Measurements from ENCODE around the gene HSD17B1. TPM values are rescaled to one million over a fixed set of nuclear protein-coding genes. Genes with fewer than 3 reads are reported as not detected.

The HSD17B1 gene
- total RNA-seq, 1 experiment from 2014 or later = 1.5 TPM

- TF ChIP-seq ZNF263 (CRISPR knock-in tag; IDR thresholded peaks at IDR 0.05; ENCODE audit: low read depth) = no peak
- TF ChIP-seq CBFB (CRISPR knock-in tag; IDR thresholded peaks at IDR 0.05; ENCODE audit: low read depth) = no peak
- no peak for TF ChIP-seq KAT7 (CRISPR knock-in tag; IDR thresholded peaks at IDR 0.05; ENCODE audit: borderline replicate concordance)
- no peak for TF ChIP-seq PRRX2 (CRISPR knock-in tag; IDR thresholded peaks at IDR 0.05)
- TF ChIP-seq ARID4B (CRISPR knock-in tag; IDR thresholded peaks at IDR 0.05; ENCODE audit: borderline replicate concordance) = no peak
These were observed 35.2 kb upstream of the HSD17B1 start (continued) for GRCh38 chr17:42517516-42517915.

GRCh38 chr17:42518046-42518754 is 34.5 kb upstream of the HSD17B1 start:
- ChIA-PET CTCF (interaction anchor here (0.5 to 4.1 kb wide), 85 partner anchors 9 to 624 kb away, joined by 3 to 72 read pairs (median 4); partner anchors contain the start of genes BECN1, CAVIN1, GHDC and HSPB9), POLR2A (interaction anchor here (1.4 kb wide), 1 partner anchor 9 kb away, joined by 3 read pairs; no protein-coding TSS in a partner anchor)
- ATAC-seq = no peak
- TF ChIP-seq ZNF219 (CRISPR knock-in tag; IDR thresholded peaks at IDR 0.05; ENCODE audit: borderline replicate concordance) = no peak
- no peak for TF ChIP-seq CBFB (CRISPR knock-in tag; IDR thresholded peaks at IDR 0.05; ENCODE audit: low read depth)
- TF ChIP-seq ZNF671 (CRISPR knock-in tag; IDR thresholded peaks at IDR 0.05) = no peak
- no peak for TF ChIP-seq ZNF423 (CRISPR knock-in tag; IDR thresholded peaks at IDR 0.05)
- TF ChIP-seq NFYB (CRISPR knock-in tag; conservative IDR thresholded peaks at IDR 0.05; ENCODE audit: low read depth) = no peak
- no peak for TF ChIP-seq SMAD3 (CRISPR knock-in tag; IDR thresholded peaks at IDR 0.05; ENCODE audit: borderline replicate concordance)
- TF ChIP-seq JUN (CRISPR knock-in tag; IDR thresholded peaks at IDR 0.05) = no peak
- TF ChIP-seq FOXJ3 (CRISPR knock-in tag; IDR thresholded peaks at IDR 0.05; ENCODE audit: borderline replicate concordance) = no peak
- no peak for TF ChIP-seq HMGXB4 (CRISPR knock-in tag; IDR thresholded peaks at IDR 0.05)
- no peak for TF ChIP-seq GTF2I (CRISPR knock-in tag; conservative IDR thresholded peaks at IDR 0.05)
- TF ChIP-seq ZNF138 (CRISPR knock-in tag; conservative IDR thresholded peaks at IDR 0.05) = no peak
- Mint-ChIP-seq H3K36me3 (peaks cover 9% of the 10 kb centered on the region), H3K27me3 (ENCODE audit: low read depth) (peaks cover 4% of the 10 kb centered on the region), H3K9me3 (no peaks in the 10 kb centered on the region), H3K4me3 (no peak overlapping the region), H3K4me1 (peaks cover 19% of the 10 kb centered on the region), H3K27ac (no peak overlapping the region)
- DNase-seq (ENCODE audit: low spot score) = no peak

- ATAC-seq (no peak), DNase-seq (ENCODE audit: low spot score) (no peak)
- H3K9me3 Mint-ChIP-seq = no peaks in the 10 kb centered on the region
- ChIA-PET CTCF (interaction anchor here (1.0 to 4.1 kb wide), 14 partner anchors 8 to 297 kb away, joined by 3 to 72 read pairs (median 6); partner anchors contain the start of genes MLX and PSMC3IP), POLR2A (no interaction called here)
- peaks cover 10% of the 10 kb centered on the region for H3K36me3 Mint-ChIP-seq
- H3K4me1 Mint-ChIP-seq = peaks cover 19% of the 10 kb centered on the region
- H3K4me3 Mint-ChIP-seq = no peak overlapping the region
- no peak overlapping the region for H3K27ac Mint-ChIP-seq
- peaks cover 4% of the 10 kb centered on the region for H3K27me3 Mint-ChIP-seq (ENCODE audit: low read depth)
- TF ChIP-seq GABPB1 (CRISPR knock-in tag; IDR thresholded peaks at IDR 0.05) (no peak), ZNF263 (CRISPR knock-in tag; IDR thresholded peaks at IDR 0.05; ENCODE audit: low read depth) (no peak), GTF2I (CRISPR knock-in tag; conservative IDR thresholded peaks at IDR 0.05) (no peak), ATF2 (CRISPR knock-in tag; IDR thresholded peaks at IDR 0.05; ENCODE audit: borderline replicate concordance, low read depth) (no peak), E2F1 (CRISPR knock-in tag; IDR thresholded peaks at IDR 0.05) (no peak), PREB (CRISPR knock-in tag; IDR thresholded peaks at IDR 0.05; ENCODE audit: borderline replicate concordance) (no peak), MXD4 (CRISPR knock-in tag; IDR thresholded peaks at IDR 0.05; ENCODE audit: borderline replicate concordance) (no peak), ZNF416 (CRISPR knock-in tag; IDR thresholded peaks at IDR 0.05) (no peak), ZBTB21 (CRISPR knock-in tag; IDR thresholded peaks at IDR 0.05; ENCODE audit: borderline replicate concordance) (no peak)
These were observed 33.8 kb upstream of the HSD17B1 start for GRCh38 chr17:42518755-42519545.
